Right lobe of liver (tissue), 6 donors: ENCODE measurements around the gene CCDC185. TPM values are rescaled to one million over a fixed set of nuclear protein-coding genes. Genes with fewer than 3 reads are reported as not detected.

Source experiments
- ATAC-seq, 4 donors: fragments of 200-7000 bp; cut with Tn5 transposase; one replicate each; pipeline ENCODE4 v1.9.1; 2020; ENCODE audit warnings: mild to moderate bottlenecking in 4 of 4, moderate library complexity in 4 of 4
- DNase-seq, 3 donors: peaks; one replicate each; pipeline ENCODE4 v3.0.0-alpha.2; 2020
- H3K27ac ChIP-seq, 3 donors: fragments of 200-600 bp; one replicate each; pipeline ENCODE4 v1.8.0; 2022
- H3K27me3 ChIP-seq, 2 donors: fragments of 200-600 bp; one replicate each; pipeline ENCODE4 v1.8.0; 2022
- H3K36me3 ChIP-seq, 4 donors: fragments of 200-600 bp; sonication (generic) in 1 of 4; one replicate each; pipeline versions ENCODE4 v1.5.1 to v1.8.0; 2017 to 2022; ENCODE audit warnings: control low read depth in 1 of 4
- H3K4me1 ChIP-seq, 4 donors: fragments of 200-600 bp; sonication (generic) in 1 of 4; one replicate each; pipeline versions ENCODE4 v1.5.1 to v1.8.0; 2017 to 2022; ENCODE audit warnings: control low read depth in 1 of 4
- H3K4me3 ChIP-seq, 3 donors: fragments of 200-600 bp; one replicate each; pipeline ENCODE4 v1.8.0; 2022
- H3K9me3 ChIP-seq, 4 donors: fragments of 200-600 bp; sonication (generic) in 1 of 4; one replicate each; pipeline versions ENCODE4 v1.5.1 to v1.8.0; 2017 to 2022; ENCODE audit warnings: control low read depth in 1 of 4
- CTCF ChIP-seq, 4 donors: fragments of 200-600 bp in 3 of 4; fragments of 450-650 bp in 1 of 4; IDR thresholded peaks; one replicate each; pipeline versions ENCODE4 v1.5.1 to v1.8.0; 2016 to 2022; ENCODE audit warnings: antibody characterized with exemption in 4 of 4, mild to moderate bottlenecking in 2 of 4
- POLR2A ChIP-seq: fragments of 450-650 bp; IDR thresholded peaks from one replicate; pipeline ENCODE4 v1.6.1; 2017; ENCODE audit warnings: antibody characterized with exemption, mild to moderate bottlenecking
- WGBS: methylation state at CpG from one replicate; pipeline ENCODE4 v1.1.6; 2018; ENCODE audit warnings: low coverage, low lambda C conversion rate; ENCODE audit not compliant: insufficient coverage; ENCODE audit errors: missing lambda C conversion rate; 5-methylcytosine and 5-hydroxymethylcytosine counted together
- intact Hi-C, 2 donors: fragments of 100-400 bp; cut with DNase I; formaldehyde crosslinking; loops; one replicate each; pipeline versions ENCODE4 v1.11.2 to v1.14.1; 2022
- total RNA-seq, 6 experiments: library from RNA; depleted of rRNA in 2 of 6; stranded (reverse); fragments of >200 nt in 2 of 6; fragmentation: NEBNext Ultra II Directional in 3 of 6; extraction: Animal tissue kit (Norgen Biotek cat#: 25700) in 3 of 6; gene quantifications; one replicate each; pipeline versions ENCODE4 v1.1.0 to v1.2.4, GENCODE V29; 2016 to 2023
- donor health status: DM: no; HTN: yes; CAD: no.
- donor health status: DM: no; HTN: no; CAD: no.
- donor health status: DM: no; HTN: no; CAD: no.
- donor health status: DM: no; HTN: yes; CAD: no.
- donor health status: DM: no; HTN: yes; CAD: no.

CCDC185 gene
- total RNA-seq, 6 experiments from 2014 or later = not detected

GRCh38 chr1:223352944-223353343 lies 40.3 kb upstream of the CCDC185 start:
- intact Hi-C loops = no loop called here
- no peak for DNase-seq
- Histone ChIP-seq H3K36me3 (no peaks in the 10 kb centered on the region), H3K27me3 (no peaks in the 10 kb centered on the region), H3K27ac (no peak overlapping the region), H3K9me3 (no peaks in the 10 kb centered on the region), H3K4me3 (no peak overlapping the region), H3K4me1 (peaks cover 0 to 10% (median 0%) of the 10 kb centered on the region in 4 donors)
- TF ChIP-seq CTCF (IDR thresholded peaks at IDR 0.05) (no peak), POLR2A (no peak)
- WGBS = 69% methylated on average over 6 of the region's 7 CpGs
- no peak for ATAC-seq

GRCh38 chr1:223353939-223354338 lies 39.3 kb upstream of the CCDC185 start:
- Histone ChIP-seq H3K4me1 (peaks cover 0 to 10% (median 0%) of the 10 kb centered on the region in 4 donors), H3K4me3 (no peak overlapping the region), H3K27ac (no peak overlapping the region), H3K27me3 (no peaks in the 10 kb centered on the region), H3K36me3 (no peaks in the 10 kb centered on the region), H3K9me3 (no peaks in the 10 kb centered on the region)
- TF ChIP-seq POLR2A (no peak), CTCF (IDR thresholded peaks at IDR 0.05) (no peak)
- ATAC-seq = peak; percentile 74 to 89 (median 82)
- DNase-seq = no peak
- intact Hi-C loops = no loop called here
- WGBS = 34% methylated on average over 6 of the region's 6 CpGs

GRCh38 chr1:223355699-223356098 lies 37.5 kb upstream of the CCDC185 start:
- no peak for TF ChIP-seq CTCF (IDR thresholded peaks at IDR 0.05)
- TF ChIP-seq POLR2A = no peak
- H3K27me3 ChIP-seq = no peaks in the 10 kb centered on the region
- no peak for ATAC-seq
- H3K9me3 ChIP-seq = no peaks in the 10 kb centered on the region
- intact Hi-C loops = no loop called here
- DNase-seq = no peak
- H3K4me3 ChIP-seq = no peak overlapping the region
- H3K4me1 ChIP-seq = peaks cover 0 to 10% (median 0%) of the 10 kb centered on the region in 4 donors
- WGBS = 70% methylated on average over 2 of the region's 2 CpGs
- H3K27ac ChIP-seq = no peak overlapping the region
- H3K36me3 ChIP-seq = no peaks in the 10 kb centered on the region

- H3K4me3 ChIP-seq = no peak overlapping the region
- H3K27ac ChIP-seq = no peak overlapping the region
- H3K9me3 ChIP-seq = no peaks in the 10 kb centered on the region
- H3K36me3 ChIP-seq = no peaks in the 10 kb centered on the region
- intact Hi-C loops = no loop called here
- no peaks in the 10 kb centered on the region for H3K27me3 ChIP-seq
- WGBS = no CpG with 5 or more reads among the region's 3 CpGs
- TF ChIP-seq CTCF (IDR thresholded peaks at IDR 0.05) (no peak), POLR2A (no peak)
- ATAC-seq = peak in 1 of 4 donors; percentile 36
- H3K4me1 ChIP-seq = peaks cover 0 to 11% (median 3%) of the 10 kb centered on the region in 4 donors
- no peak for DNase-seq
These were observed 34.4 kb upstream of the CCDC185 start for GRCh38 chr1:223358826-223359225.
